Osteoblast (primary cell): ENCODE results near the gene WBP1L. TPM values are rescaled to one million over a fixed set of nuclear protein-coding genes. Genes with fewer than 3 reads are reported as not detected.

ENCODE experiments used
- DNase-seq: peaks from one replicate; pipeline ENCODE4 v3.0.0; 2011; ENCODE audit warnings: low spot score, mixed read lengths; ENCODE audit not compliant: insufficient read length; ENCODE audit errors: missing footprints
- H2AFZ ChIP-seq: 2 replicates; pipeline ENCODE4 v1.6.0; 2011; ENCODE audit warnings: mild to moderate bottlenecking, low read length
- H3K27ac ChIP-seq: 2 replicates; pipeline ENCODE4 v1.5.1; 2011; ENCODE audit warnings: mild to moderate bottlenecking, low read depth, low read length, moderate library complexity
- H3K27me3 ChIP-seq: 2 replicates; pipeline ENCODE4 v1.6.0; 2012; ENCODE audit warnings: mild to moderate bottlenecking, control low read depth, inconsistent platforms, low read length, moderate library complexity; ENCODE audit not compliant: insufficient read depth
- H3K36me3 ChIP-seq: 2 replicates; pipeline ENCODE4 v1.5.1; 2011; ENCODE audit warnings: mild to moderate bottlenecking, low read length, control low read depth, moderate library complexity; ENCODE audit not compliant: insufficient read depth
- H3K4me1 ChIP-seq: 2 replicates; pipeline ENCODE4 v1.5.1; 2011; ENCODE audit warnings: mild to moderate bottlenecking, low read length, control low read depth, moderate library complexity; ENCODE audit not compliant: insufficient read depth
- H3K4me2 ChIP-seq: 2 replicates; pipeline ENCODE4 v1.6.0; 2011; ENCODE audit warnings: mild to moderate bottlenecking, low read length; ENCODE audit not compliant: insufficient read depth
- H3K4me3 ChIP-seq: fragments of 200-600 bp; sonication (generic); 3 replicates; pipeline ENCODE4 v1.5.1; 2012; ENCODE audit warnings: mild to moderate bottlenecking, low read length, inconsistent platforms; ENCODE audit not compliant: insufficient read depth
- H3K79me2 ChIP-seq: 2 replicates; pipeline ENCODE4 v1.6.0; 2012; ENCODE audit warnings: mild to moderate bottlenecking, low read length, control low read depth, inconsistent platforms; ENCODE audit not compliant: insufficient read depth
- H3K9me3 ChIP-seq: 2 replicates; pipeline ENCODE4 v1.5.1; 2011; ENCODE audit warnings: low read depth, low read length, control low read depth
- H4K20me1 ChIP-seq: 2 replicates; pipeline ENCODE4 v1.6.0; 2012; ENCODE audit warnings: mild to moderate bottlenecking, low read length, control low read depth; ENCODE audit not compliant: insufficient read depth
- CTCF ChIP-seq: IDR thresholded peaks from 2 replicates; pipeline ENCODE4 v1.5.1; 2011; ENCODE audit warnings: mild to moderate bottlenecking, low read depth, low read length, moderate library complexity; ENCODE audit errors: extremely low read depth
- total RNA-seq: library from RNA; depleted of rRNA; stranded (reverse); fragments of >200 nt; gene quantifications from 2 replicates; pipeline ENCODE4 v1.2.3, GENCODE V29; 2012

Gene WBP1L
- total RNA-seq, 1 donor = 76.4 TPM

DNA sequence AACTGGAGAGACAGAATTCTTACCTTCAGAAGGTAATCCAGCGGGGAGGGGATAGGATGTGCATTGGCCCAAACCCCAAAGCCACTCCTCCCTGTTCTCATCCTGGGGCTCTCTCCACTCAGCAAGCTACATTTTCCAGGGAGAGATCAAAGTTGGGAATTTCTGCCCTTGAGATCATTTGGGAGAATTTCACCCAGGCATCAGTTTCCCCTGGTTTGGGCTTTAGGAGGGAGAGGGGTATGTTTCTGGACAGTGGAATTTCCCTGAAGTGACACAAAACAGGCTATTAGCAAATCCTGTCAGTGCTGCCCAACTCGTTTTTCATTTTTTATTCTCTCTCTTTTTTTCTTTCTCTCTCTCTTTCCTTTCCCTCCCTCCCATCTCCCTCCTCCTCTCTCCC is 57.7 kb downstream of the WBP1L start:
- H3K4me3 ChIP-seq = no peak overlapping the region
- peak overlapping the region; percentile 15 for H3K27ac ChIP-seq
- no peak overlapping the region for H2AFZ ChIP-seq
- peaks cover 2% of the 10 kb centered on the region for H3K9me3 ChIP-seq
- H3K36me3 ChIP-seq = peaks cover 45% of the 10 kb centered on the region
- peaks cover 3% of the 10 kb centered on the region for H4K20me1 ChIP-seq
- DNase-seq = no peak
- TF ChIP-seq CTCF = no peak
- peaks cover 41% of the 10 kb centered on the region for H3K4me1 ChIP-seq
- H3K79me2 ChIP-seq = peaks cover 37% of the 10 kb centered on the region
- H3K4me2 ChIP-seq = no peak overlapping the region
- no peaks in the 10 kb centered on the region for H3K27me3 ChIP-seq

GRCh38 chr10:102801978-102802377 is 58.2 kb downstream of the WBP1L start:
- Histone ChIP-seq H3K4me3 (no peak overlapping the region), H3K4me2 (no peak overlapping the region), H3K9me3 (peaks cover 2% of the 10 kb centered on the region), H3K79me2 (peaks cover 36% of the 10 kb centered on the region), H3K36me3 (peaks cover 45% of the 10 kb centered on the region), H3K27me3 (no peaks in the 10 kb centered on the region), H3K4me1 (peaks cover 36% of the 10 kb centered on the region), H3K27ac (peak overlapping the region; percentile 94), H2AFZ (no peak overlapping the region), H4K20me1 (no peaks in the 10 kb centered on the region)
- DNase-seq = no peak
- TF ChIP-seq CTCF = no peak

DNA sequence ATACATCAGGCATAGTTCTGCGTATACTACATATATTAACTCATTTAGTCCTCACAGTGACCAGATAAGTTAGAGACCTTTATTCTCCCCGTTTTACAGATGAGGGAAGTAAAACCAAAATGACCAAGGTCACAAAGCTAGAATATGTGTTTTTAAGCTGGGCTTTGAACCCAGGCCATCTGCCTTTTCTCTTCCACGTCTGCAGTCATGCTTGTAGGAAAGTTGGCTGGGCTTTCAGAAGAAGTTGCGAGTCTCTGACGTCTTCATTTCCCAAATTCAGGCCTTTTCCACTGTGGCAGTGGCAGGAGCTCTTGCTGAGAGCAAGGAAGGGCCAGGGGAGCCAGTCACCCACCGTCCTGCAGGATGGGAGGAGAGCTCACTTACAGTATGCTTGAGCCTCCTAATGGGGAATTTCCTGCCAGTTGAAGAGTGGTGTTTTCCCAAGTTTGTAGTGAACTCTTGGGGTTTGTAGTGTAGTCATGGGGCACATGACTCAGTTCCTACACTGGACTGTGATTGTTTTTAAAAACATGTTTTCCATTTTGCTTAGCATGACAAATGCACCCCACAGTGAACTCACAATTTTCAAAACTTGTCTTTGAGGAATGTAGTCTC is 59.3 kb downstream of the WBP1L start:
- Histone ChIP-seq H3K9me3 (peaks cover 2% of the 10 kb centered on the region), H3K79me2 (peaks cover 32% of the 10 kb centered on the region)

More for the DNA sequence above, 59.3 kb downstream of the WBP1L start:
- H3K27ac ChIP-seq = peak overlapping the region; percentile 94
- peaks cover 41% of the 10 kb centered on the region for H3K36me3 ChIP-seq
- no peak for TF ChIP-seq CTCF
- H2AFZ ChIP-seq = no peak overlapping the region
- peak overlapping the region; percentile 34 for H3K4me2 ChIP-seq
- H3K4me3 ChIP-seq = no peak overlapping the region
- H4K20me1 ChIP-seq = no peaks in the 10 kb centered on the region
- peaks cover 35% of the 10 kb centered on the region for H3K4me1 ChIP-seq
- DNase-seq = peak; percentile 94
- H3K27me3 ChIP-seq = no peaks in the 10 kb centered on the region
